Mammary epithelial cell (primary cell): ENCODE measurements around the gene EIF4A2.

Experiments used
- EZH2 ChIP-seq: IDR thresholded peaks from 2 replicates; pipeline ENCODE4 v1.6.1; 2012; ENCODE audit warnings: low read length, inconsistent platforms, borderline replicate concordance
- TF ChIP-seq, protein P1 (sequence below), 2 donors: IDR thresholded peaks in 1 of 2; conservative IDR thresholded peaks in 1 of 2; 2 replicates each; pipeline ENCODE4 v1.5.1; 2011 to 2012; ENCODE audit warnings: inconsistent platforms in 2 of 2, low read length in 2 of 2, mild to moderate bottlenecking in 2 of 2, control low read depth in 1 of 2, low read depth in 1 of 2; ENCODE audit not compliant: insufficient read depth in 1 of 2; ENCODE audit errors: extremely low read depth in 1 of 2

DNA sequence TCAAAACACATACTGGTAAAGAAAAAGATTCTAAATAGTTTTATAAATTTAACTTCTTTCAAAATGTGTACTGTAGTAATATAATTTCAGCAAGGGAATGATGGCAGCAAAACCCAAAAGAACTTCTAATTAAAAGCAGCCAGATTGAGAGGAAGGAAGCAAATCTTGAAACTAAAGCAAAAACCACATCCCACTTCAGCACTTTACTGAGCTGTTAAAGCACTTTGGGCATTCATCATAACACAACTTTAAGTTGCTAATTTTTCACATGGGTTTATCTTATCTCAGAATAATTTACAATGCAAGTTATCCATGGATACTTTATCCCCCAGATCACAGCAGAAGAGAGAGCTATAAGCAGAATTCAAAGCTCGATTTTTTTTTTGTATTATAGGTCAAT, 16.9 kb downstream of the EIF4A2 start:
- TF ChIP-seq, protein P1, sequence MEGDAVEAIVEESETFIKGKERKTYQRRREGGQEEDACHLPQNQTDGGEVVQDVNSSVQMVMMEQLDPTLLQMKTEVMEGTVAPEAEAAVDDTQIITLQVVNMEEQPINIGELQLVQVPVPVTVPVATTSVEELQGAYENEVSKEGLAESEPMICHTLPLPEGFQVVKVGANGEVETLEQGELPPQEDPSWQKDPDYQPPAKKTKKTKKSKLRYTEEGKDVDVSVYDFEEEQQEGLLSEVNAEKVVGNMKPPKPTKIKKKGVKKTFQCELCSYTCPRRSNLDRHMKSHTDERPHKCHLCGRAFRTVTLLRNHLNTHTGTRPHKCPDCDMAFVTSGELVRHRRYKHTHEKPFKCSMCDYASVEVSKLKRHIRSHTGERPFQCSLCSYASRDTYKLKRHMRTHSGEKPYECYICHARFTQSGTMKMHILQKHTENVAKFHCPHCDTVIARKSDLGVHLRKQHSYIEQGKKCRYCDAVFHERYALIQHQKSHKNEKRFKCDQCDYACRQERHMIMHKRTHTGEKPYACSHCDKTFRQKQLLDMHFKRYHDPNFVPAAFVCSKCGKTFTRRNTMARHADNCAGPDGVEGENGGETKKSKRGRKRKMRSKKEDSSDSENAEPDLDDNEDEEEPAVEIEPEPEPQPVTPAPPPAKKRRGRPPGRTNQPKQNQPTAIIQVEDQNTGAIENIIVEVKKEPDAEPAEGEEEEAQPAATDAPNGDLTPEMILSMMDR (conservative IDR thresholded peaks at IDR 0.05 in 1 of 2, IDR thresholded peaks at IDR 0.05 in 1 of 2; ENCODE audit: extremely low read depth in 1 of 2, insufficient read depth in 1 of 2, low read depth in 1 of 2, low read length in 2 of 2) = no peak
- no peak for TF ChIP-seq EZH2
